Measurements from ENCODE around the gene ROBO1. TPM values are rescaled to one million over a fixed set of nuclear protein-coding genes. Genes with fewer than 3 reads are reported as not detected.
A peak's percentile ranks its signal among the peaks of the same experiment; 100 is the strongest.

Gene ROBO1
- total RNA-seq, 1 experiment from 2014 or later = 73.4 TPM

- peak overlapping the region; percentile 48 for H3K27ac ChIP-seq
- DNase-seq = peak; percentile 64 to 71
- no peaks in the 10 kb centered on the region for H3K9me3 ChIP-seq (replicated peaks)
- no peaks in the 10 kb centered on the region for H3K27me3 ChIP-seq
- peaks cover 11% of the 10 kb centered on the region for H3K36me3 ChIP-seq
- H3K4me3 ChIP-seq = no peak overlapping the region
- peaks cover 25% of the 10 kb centered on the region for H3K4me1 ChIP-seq
Observed at GRCh38 chr3:79651536-79652065, 116.2 kb downstream of the ROBO1 start.

- DNase-seq = no peak
- Histone ChIP-seq H3K4me3 (no peak overlapping the region), H3K9me3 (replicated peaks) (peaks cover 5% of the 10 kb centered on the region; the same call in 1 of the 2 replicates), H3K4me1 (no peaks in the 10 kb centered on the region), H3K27me3 (no peaks in the 10 kb centered on the region), H3K36me3 (peaks cover 5% of the 10 kb centered on the region), H3K27ac (no peak overlapping the region)
Observed at GRCh38 chr3:79639855-79640254, 127.9 kb downstream of the ROBO1 start.

- Histone ChIP-seq H3K27me3 (no peaks in the 10 kb centered on the region), H3K27ac (no peak overlapping the region), H3K4me3 (no peak overlapping the region), H3K4me1 (no peaks in the 10 kb centered on the region), H3K9me3 (replicated peaks) (no peaks in the 10 kb centered on the region), H3K36me3 (peaks cover 5% of the 10 kb centered on the region)
- DNase-seq = no peak
Observed at GRCh38 chr3:79636372-79636771, 131.4 kb downstream of the ROBO1 start.

- H3K4me3 ChIP-seq = no peak overlapping the region
- no peaks in the 10 kb centered on the region for H3K27me3 ChIP-seq
- DNase-seq = no peak
- H3K36me3 ChIP-seq = no peaks in the 10 kb centered on the region
- H3K9me3 ChIP-seq (replicated peaks) = 0 out of 2 replicates have a peak, but pooled peaks cover 5% of the 10 kb centered on the region
- H3K27ac ChIP-seq = no peak overlapping the region
- no peaks in the 10 kb centered on the region for H3K4me1 ChIP-seq
Observed at GRCh38 chr3:79632842-79633241, 135.0 kb downstream of the ROBO1 start.

DNA sequence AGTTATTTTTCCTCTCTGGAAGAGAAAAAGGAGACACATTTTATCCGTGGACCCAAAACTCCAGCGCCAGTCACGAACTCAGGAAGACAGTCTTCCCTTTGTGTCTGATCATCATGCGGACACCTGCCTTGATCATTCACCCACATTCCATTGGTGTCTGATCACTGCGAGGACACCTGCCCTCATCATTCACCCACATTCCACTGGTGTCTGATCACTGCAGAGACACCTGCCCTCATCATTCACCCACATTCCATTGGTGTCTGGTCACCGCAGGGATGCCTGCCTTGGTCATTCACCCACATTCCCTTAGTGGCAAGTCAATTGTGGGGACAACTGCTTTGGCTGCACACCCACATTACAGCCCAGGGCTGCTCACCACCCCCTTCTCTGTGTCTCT is 148.9 kb downstream of the ROBO1 start:
- H3K4me1 ChIP-seq = peaks cover 28% of the 10 kb centered on the region
- DNase-seq = peak; percentile 96 to 99
- H3K36me3 ChIP-seq = peaks cover 21% of the 10 kb centered on the region
- no peaks in the 10 kb centered on the region for H3K27me3 ChIP-seq
- H3K4me3 ChIP-seq = peak overlapping the region; percentile 35
- peak overlapping the region; percentile 100 for H3K27ac ChIP-seq
- peaks cover 52% of the 10 kb centered on the region for H3K9me3 ChIP-seq (replicated peaks)

- H3K4me3 ChIP-seq = no peak overlapping the region
- no peak for DNase-seq
- no peaks in the 10 kb centered on the region for H3K27me3 ChIP-seq
- H3K4me1 ChIP-seq = no peaks in the 10 kb centered on the region
- no peak overlapping the region for H3K27ac ChIP-seq
- peaks cover 7% of the 10 kb centered on the region; the same call in 1 of the 2 replicates for H3K9me3 ChIP-seq (replicated peaks)
- H3K36me3 ChIP-seq = peaks cover 7% of the 10 kb centered on the region
Observed at GRCh38 chr3:79606414-79606813, 161.4 kb downstream of the ROBO1 start.

GRCh38 chr3:79604681-79605080 is 163.1 kb downstream of the ROBO1 start:
- no peak for DNase-seq
- Histone ChIP-seq H3K4me3 (no peak overlapping the region), H3K27me3 (no peaks in the 10 kb centered on the region), H3K9me3 (replicated peaks) (peaks cover 2% of the 10 kb centered on the region; the same call in 1 of the 2 replicates), H3K27ac (no peak overlapping the region), H3K36me3 (peaks cover 7% of the 10 kb centered on the region), H3K4me1 (no peaks in the 10 kb centered on the region)

DNA sequence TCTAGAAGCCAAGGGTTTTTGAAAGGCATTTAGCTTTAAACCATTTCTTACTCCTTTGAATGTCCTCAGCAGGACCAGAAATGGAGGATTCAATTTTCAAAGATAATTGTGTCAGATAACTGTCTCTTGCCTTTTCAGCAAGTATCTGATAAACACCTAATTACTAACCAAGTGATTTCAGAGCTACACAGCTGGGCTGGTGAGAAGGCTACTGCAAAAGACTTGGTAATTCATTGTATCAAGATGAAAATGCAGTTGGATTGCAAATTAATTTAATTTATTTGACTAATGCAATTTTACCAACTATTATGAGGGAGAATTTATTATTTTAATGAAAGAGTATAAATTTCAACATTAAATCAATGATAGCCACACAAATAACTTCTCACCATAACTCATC is 165.4 kb downstream of the ROBO1 start:
- Histone ChIP-seq H3K9me3 (replicated peaks) (no peaks in the 10 kb centered on the region; the same call in 1 of the 2 replicates), H3K36me3 (peaks cover 3% of the 10 kb centered on the region; the same call in 1 of the 2 replicates), H3K27ac (no peak overlapping the region), H3K4me3 (no peak overlapping the region), H3K27me3 (no peaks in the 10 kb centered on the region), H3K4me1 (no peaks in the 10 kb centered on the region)
- no peak for DNase-seq

DNA sequence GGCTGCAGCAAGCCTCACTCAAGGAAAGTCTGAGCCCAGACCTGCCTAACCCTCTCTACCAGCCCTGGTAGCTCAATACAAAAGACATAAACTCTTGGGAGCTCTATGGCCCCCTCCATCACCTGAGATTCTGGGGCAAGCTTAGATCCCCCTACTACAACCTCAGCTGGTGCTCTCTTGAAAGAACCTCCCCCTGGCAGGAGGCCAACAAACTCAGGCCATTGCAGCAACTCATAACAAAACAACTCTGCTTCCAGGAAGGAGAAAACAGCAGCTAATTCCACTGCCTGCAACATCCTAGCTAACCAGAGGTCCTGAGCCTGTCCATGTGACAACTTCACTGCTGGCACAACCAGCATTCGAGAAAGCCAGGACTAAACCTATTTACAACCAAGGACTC is 169.2 kb downstream of the ROBO1 start:
- H3K4me3 ChIP-seq = no peak overlapping the region
- no peaks in the 10 kb centered on the region; the same call in 1 of the 2 replicates for H3K9me3 ChIP-seq (replicated peaks)
- no peaks in the 10 kb centered on the region for H3K4me1 ChIP-seq
- H3K36me3 ChIP-seq = peaks cover 5% of the 10 kb centered on the region; the same call in 1 of the 2 replicates
- peak; percentile 42 to 58 for DNase-seq
- no peaks in the 10 kb centered on the region for H3K27me3 ChIP-seq
- no peak overlapping the region for H3K27ac ChIP-seq

- DNase-seq = no peak
- Histone ChIP-seq H3K36me3 (peaks cover 5% of the 10 kb centered on the region; the same call in 1 of the 2 replicates), H3K27me3 (no peaks in the 10 kb centered on the region), H3K4me3 (no peak overlapping the region), H3K9me3 (replicated peaks) (no peaks in the 10 kb centered on the region; the same call in 1 of the 2 replicates), H3K27ac (no peak overlapping the region), H3K4me1 (no peaks in the 10 kb centered on the region)
Observed at GRCh38 chr3:79597709-79598108, 170.1 kb downstream of the ROBO1 start.

GRCh38 chr3:79587150-79587549 is 180.6 kb downstream of the ROBO1 start:
- DNase-seq = no peak
- Histone ChIP-seq H3K27me3 (no peaks in the 10 kb centered on the region), H3K36me3 (peaks cover 2% of the 10 kb centered on the region; the same call in 1 of the 2 replicates), H3K27ac (no peak overlapping the region), H3K4me1 (peaks cover 3% of the 10 kb centered on the region; the same call in 1 of the 2 replicates), H3K9me3 (replicated peaks) (no peaks in the 10 kb centered on the region), H3K4me3 (no peak overlapping the region)

DNA sequence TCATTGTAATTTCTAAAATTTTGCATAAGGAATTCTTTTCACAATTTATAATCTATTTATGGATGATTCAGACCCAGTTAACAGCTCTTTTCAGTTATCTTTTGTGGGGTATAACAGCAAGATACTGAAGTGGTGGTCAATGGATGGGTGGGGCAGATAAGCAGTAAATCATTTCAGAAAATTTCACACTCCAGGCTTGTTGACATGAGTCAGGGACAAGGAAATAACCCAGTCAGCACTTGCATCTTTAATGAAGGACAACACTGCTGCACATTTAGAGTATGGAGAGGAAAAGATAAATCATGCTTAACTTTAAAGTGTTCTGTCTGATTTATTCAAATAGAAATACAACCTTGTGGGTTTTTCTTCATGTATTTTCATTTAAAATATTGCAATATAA is 181.6 kb downstream of the ROBO1 start:
- H3K27ac ChIP-seq = no peak overlapping the region
- peaks cover 2% of the 10 kb centered on the region; the same call in 1 of the 2 replicates for H3K36me3 ChIP-seq
- no peaks in the 10 kb centered on the region for H3K27me3 ChIP-seq
- DNase-seq = no peak
- no peak overlapping the region for H3K4me3 ChIP-seq
- no peaks in the 10 kb centered on the region for H3K9me3 ChIP-seq (replicated peaks)
- H3K4me1 ChIP-seq = peaks cover 3% of the 10 kb centered on the region; the same call in 1 of the 2 replicates

DNA sequence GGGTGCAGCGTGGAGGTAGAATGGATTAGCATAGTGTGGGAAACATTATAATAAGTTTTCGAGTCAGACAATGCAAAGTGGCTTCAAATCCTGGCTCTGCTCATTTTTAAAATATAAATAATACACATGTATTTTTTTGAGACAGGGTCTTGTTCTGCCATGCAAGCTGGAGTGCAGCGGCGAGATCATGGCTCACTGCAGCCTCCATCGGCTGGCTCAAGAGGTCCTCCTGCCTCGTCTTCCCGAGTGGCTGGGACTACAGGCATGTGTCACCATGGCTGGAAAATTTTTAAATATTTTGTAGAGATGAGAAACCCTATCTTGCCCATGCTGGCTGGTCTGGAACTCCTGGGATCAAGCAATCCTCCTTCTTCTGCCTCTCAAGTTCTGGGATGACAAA is 194.9 kb downstream of the ROBO1 start:
- Histone ChIP-seq H3K9me3 (replicated peaks) (no peaks in the 10 kb centered on the region), H3K27ac (no peak overlapping the region), H3K4me1 (peaks cover 4% of the 10 kb centered on the region), H3K36me3 (0 out of 2 replicates have a peak, but pooled peaks cover under 1% of the 10 kb centered on the region), H3K27me3 (no peaks in the 10 kb centered on the region), H3K4me3 (no peak overlapping the region)
- DNase-seq = no peak

DNA sequence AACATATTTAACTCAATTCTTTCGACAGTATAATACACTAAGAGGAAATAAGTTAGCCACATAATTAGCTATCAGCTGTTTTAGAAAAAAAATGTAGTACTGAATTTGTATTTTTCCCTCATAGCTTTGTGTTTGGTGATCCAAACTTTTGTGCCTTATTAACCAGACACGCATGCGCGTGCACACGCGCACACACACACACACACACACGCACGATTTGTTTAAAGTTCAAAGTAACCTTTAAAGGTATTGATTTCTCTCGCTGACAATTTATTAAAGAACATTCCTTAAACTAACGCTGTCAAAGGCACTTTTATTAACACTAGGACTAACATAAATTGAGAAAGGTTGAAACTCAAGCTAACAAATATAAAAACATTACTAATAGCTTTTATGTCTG is 198.9 kb downstream of the ROBO1 start:
- H3K4me3 ChIP-seq = no peak overlapping the region
- DNase-seq = no peak
- no peaks in the 10 kb centered on the region for H3K4me1 ChIP-seq
- H3K27ac ChIP-seq = no peak overlapping the region
- H3K27me3 ChIP-seq = no peaks in the 10 kb centered on the region
- peaks cover 9% of the 10 kb centered on the region; the same call in 1 of the 2 replicates for H3K36me3 ChIP-seq
- H3K9me3 ChIP-seq (replicated peaks) = no peaks in the 10 kb centered on the region

DNA sequence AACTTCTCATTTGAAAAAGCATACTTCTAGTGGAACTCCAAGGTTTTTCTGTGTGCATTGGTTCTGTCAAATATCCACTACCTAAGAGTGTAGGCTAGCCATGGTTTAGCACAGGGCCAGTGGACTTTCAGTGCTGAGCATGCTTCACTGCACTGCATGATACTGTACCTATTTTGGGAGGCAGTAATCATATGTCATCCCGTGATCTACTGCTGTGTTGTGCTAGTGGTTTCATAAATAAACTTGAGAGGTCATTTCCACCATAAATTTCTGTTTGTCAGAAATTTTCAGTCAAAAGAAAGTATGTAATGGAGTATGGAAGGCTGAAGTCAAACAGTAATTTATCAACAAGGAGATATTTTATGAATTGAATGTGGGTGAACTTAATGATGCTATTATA is 203.6 kb downstream of the ROBO1 start:
- Histone ChIP-seq H3K9me3 (replicated peaks) (no peaks in the 10 kb centered on the region), H3K4me1 (no peaks in the 10 kb centered on the region), H3K36me3 (peaks cover 9% of the 10 kb centered on the region; the same call in 1 of the 2 replicates), H3K4me3 (no peak overlapping the region), H3K27me3 (no peaks in the 10 kb centered on the region), H3K27ac (no peak overlapping the region)
- no peak for DNase-seq

DNA sequence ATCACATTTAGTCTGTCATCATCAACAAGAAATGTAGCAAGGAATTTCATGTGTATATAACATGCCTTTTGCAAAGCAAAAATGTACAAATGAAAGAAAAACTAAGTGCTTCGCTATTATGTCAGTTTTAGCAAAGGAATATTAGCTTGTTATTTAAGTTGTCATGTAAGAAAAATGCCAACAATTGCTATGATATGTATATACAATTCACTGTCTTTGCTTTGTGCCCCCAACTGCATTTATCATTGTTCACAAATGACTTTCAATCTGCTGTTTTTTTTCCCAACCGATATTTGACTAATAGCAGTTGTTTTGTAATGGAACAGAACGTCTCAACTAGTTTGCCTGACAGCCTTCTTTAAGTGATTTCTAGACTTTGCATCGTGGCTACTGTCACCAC is 207.1 kb downstream of the ROBO1 start:
- Histone ChIP-seq H3K4me3 (no peak overlapping the region), H3K36me3 (0 out of 2 replicates have a peak, but pooled peaks cover 3% of the 10 kb centered on the region), H3K27me3 (no peaks in the 10 kb centered on the region), H3K4me1 (no peaks in the 10 kb centered on the region), H3K9me3 (replicated peaks) (no peaks in the 10 kb centered on the region), H3K27ac (no peak overlapping the region)
- DNase-seq = no peak

Measured in SJCRH30 (cell line).